ENCODE measurements around the gene ATF4.

- no peak for TF ChIP-seq CTCF (IDR thresholded peaks at IDR 0.05)
- no peak for TF ChIP-seq POLR2A (IDR thresholded peaks at IDR 0.05)
These were observed 33.1 kb downstream of the ATF4 start for GRCh38 chr22:39553429-39553828.

Data from lower leg skin (tissue), 3 donors.